ENCODE results near the gene PRDX4. TPM values are rescaled to one million over a fixed set of nuclear protein-coding genes. Genes with fewer than 3 reads are reported as not detected.

Gene PRDX4
- total RNA-seq, 1 experiment from 2014 or later, result 142 TPM

GRCh38 chrX:23631136-23631535 lies 36.2 kb upstream of the PRDX4 start (continued):
- TF ChIP-seq FOXJ3 (CRISPR knock-in tag; IDR thresholded peaks at IDR 0.05; ENCODE audit: borderline replicate concordance), result no peak

- CTCF ChIA-PET, result no interaction called here
- ATAC-seq, result no peak
- H3K4me1 Mint-ChIP-seq, result no peaks in the 10 kb centered on the region
- H3K27ac Mint-ChIP-seq, result no peak overlapping the region
- TF ChIP-seq SP1 (CRISPR knock-in tag; conservative IDR thresholded peaks at IDR 0.05), result no peak
- TF ChIP-seq TP53 (CRISPR knock-in tag; IDR thresholded peaks at IDR 0.05), result no peak
- no peak for TF ChIP-seq HMGXB4 (CRISPR knock-in tag; IDR thresholded peaks at IDR 0.05)
- no peak for TF ChIP-seq JAZF1 (CRISPR knock-in tag; IDR thresholded peaks at IDR 0.05)
- no peak for TF ChIP-seq ZSCAN18 (CRISPR knock-in tag; IDR thresholded peaks at IDR 0.05)
- TF ChIP-seq CDX4 (CRISPR knock-in tag; IDR thresholded peaks at IDR 0.05; ENCODE audit: borderline replicate concordance), result no peak
- no peak for TF ChIP-seq ZNF281 (CRISPR knock-in tag; IDR thresholded peaks at IDR 0.05)
- no peak for TF ChIP-seq USF2 (CRISPR knock-in tag; IDR thresholded peaks at IDR 0.05)
- no peak for TF ChIP-seq MXD4 (CRISPR knock-in tag; IDR thresholded peaks at IDR 0.05; ENCODE audit: borderline replicate concordance)
- TF ChIP-seq ESRRA (CRISPR knock-in tag; IDR thresholded peaks at IDR 0.05; ENCODE audit: borderline replicate concordance), result no peak
- TF ChIP-seq ZNF232 (CRISPR knock-in tag; IDR thresholded peaks at IDR 0.05), result no peak
- TF ChIP-seq ZNF263 (CRISPR knock-in tag; IDR thresholded peaks at IDR 0.05; ENCODE audit: low read depth), result no peak
- no peak for TF ChIP-seq ZBTB21 (CRISPR knock-in tag; IDR thresholded peaks at IDR 0.05; ENCODE audit: borderline replicate concordance)
- TF ChIP-seq GABPB1 (CRISPR knock-in tag; IDR thresholded peaks at IDR 0.05), result no peak
- no peak for TF ChIP-seq ZNF219 (CRISPR knock-in tag; IDR thresholded peaks at IDR 0.05; ENCODE audit: borderline replicate concordance)
- no peak for TF ChIP-seq RELA (CRISPR knock-in tag; IDR thresholded peaks at IDR 0.05; ENCODE audit: borderline replicate concordance)
- DNase-seq (ENCODE audit: low spot score), result no peak
- no peak overlapping the region for H3K4me3 Mint-ChIP-seq
- H3K9me3 Mint-ChIP-seq, result no peaks in the 10 kb centered on the region
- POLR2A ChIA-PET, result no interaction called here
- no peaks in the 10 kb centered on the region for H3K27me3 Mint-ChIP-seq (ENCODE audit: low read depth)
- no peaks in the 10 kb centered on the region for H3K36me3 Mint-ChIP-seq
Observed at GRCh38 chrX:23633834-23634580, 33.3 kb upstream of the PRDX4 start.

All from WTC11 (cell line).